Measurements from ENCODE around the gene FAM111A.

Gene FAM111A

GRCh38 chr11:59187587-59187986 lies 44.9 kb downstream of the FAM111A start:
- no peak overlapping the region for H2AFZ ChIP-seq (ENCODE audit: low read length)
- no peak overlapping the region for H3K27ac ChIP-seq (ENCODE audit: low read length)
- TF ChIP-seq EZH2 (optimal IDR thresholded peaks at IDR 0.05; ENCODE audit: low read depth, low read length), result no peak
- TF ChIP-seq EZH2phosphoT487 (IDR thresholded peaks at IDR 0.05; ENCODE audit: low read length), result no peak
- TF ChIP-seq CTCF (IDR thresholded peaks at IDR 0.05; ENCODE audit: low read length), result no peak

DNA sequence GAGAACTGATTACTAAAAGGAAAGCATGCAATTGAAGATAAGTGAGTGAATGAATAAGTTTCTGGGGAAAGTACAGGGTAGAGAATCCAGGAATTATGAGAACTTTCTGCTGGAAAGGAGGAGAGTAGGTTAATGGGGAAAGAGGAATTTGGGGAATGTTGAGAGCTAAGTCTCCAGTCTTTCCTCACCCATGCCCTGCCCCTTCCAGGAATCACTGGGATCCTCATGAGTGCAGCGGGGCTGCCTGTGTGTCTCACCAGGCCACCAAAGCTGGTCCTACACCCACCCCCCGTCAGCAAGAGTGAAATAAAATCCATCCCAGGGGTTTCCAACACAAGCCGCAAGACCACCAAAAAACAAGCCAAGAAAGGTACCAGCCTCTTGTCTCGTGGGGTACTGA lies 46.3 kb downstream of the FAM111A start:
- H3K4me2 ChIP-seq (ENCODE audit: low read depth, low read length), result no peak overlapping the region
- H3K36me3 ChIP-seq (replicated peaks; ENCODE audit: insufficient read depth, low read length), result no peaks in the 10 kb centered on the region
- no peaks in the 10 kb centered on the region for H3F3A ChIP-seq (ENCODE audit: insufficient read depth, low read length)
- H3K79me2 ChIP-seq (ENCODE audit: low read length), result no peaks in the 10 kb centered on the region
- H3K9me2 ChIP-seq (replicated peaks; ENCODE audit: insufficient read depth, low read length), result no peaks in the 10 kb centered on the region
- H3K27me3 ChIP-seq (replicated peaks; ENCODE audit: insufficient read depth, low read length), result no peaks in the 10 kb centered on the region
- H3K9me3 ChIP-seq (replicated peaks; ENCODE audit: insufficient read depth, low read length), result no peaks in the 10 kb centered on the region
- no peak for DNase-seq
- no peak overlapping the region for H3K4me3 ChIP-seq (ENCODE audit: low read length)
- H4K20me1 ChIP-seq (ENCODE audit: insufficient read depth, low read length), result no peaks in the 10 kb centered on the region
- H3K27ac ChIP-seq (ENCODE audit: low read length), result no peak overlapping the region
- H3K4me1 ChIP-seq (ENCODE audit: low read length), result no peaks in the 10 kb centered on the region
- TF ChIP-seq EZH2 (optimal IDR thresholded peaks at IDR 0.05; ENCODE audit: low read depth, low read length) (no peak), CTCF (IDR thresholded peaks at IDR 0.05; ENCODE audit: low read length) (no peak), EZH2phosphoT487 (IDR thresholded peaks at IDR 0.05; ENCODE audit: low read length) (no peak)
- H2AFZ ChIP-seq (ENCODE audit: low read length), result no peak overlapping the region
- no peak overlapping the region for H3K9ac ChIP-seq (ENCODE audit: low read length)

More at GRCh38 chr11:59187587-59187986, 44.9 kb downstream of the FAM111A start:
- no peak overlapping the region for H3K4me3 ChIP-seq (ENCODE audit: low read length)
- no peaks in the 10 kb centered on the region for H3K79me2 ChIP-seq (ENCODE audit: low read length)
- H3K36me3 ChIP-seq (replicated peaks; ENCODE audit: insufficient read depth, low read length), result no peaks in the 10 kb centered on the region
- H3F3A ChIP-seq (ENCODE audit: insufficient read depth, low read length), result no peaks in the 10 kb centered on the region
- no peaks in the 10 kb centered on the region for H4K20me1 ChIP-seq (ENCODE audit: insufficient read depth, low read length)
- DNase-seq, result no peak
- no peaks in the 10 kb centered on the region for H3K4me1 ChIP-seq (ENCODE audit: low read length)
- H3K4me2 ChIP-seq (ENCODE audit: low read depth, low read length), result no peak overlapping the region
- H3K9me3 ChIP-seq (replicated peaks; ENCODE audit: insufficient read depth, low read length), result no peaks in the 10 kb centered on the region
- H3K9me2 ChIP-seq (replicated peaks; ENCODE audit: insufficient read depth, low read length), result no peaks in the 10 kb centered on the region
- H3K9ac ChIP-seq (ENCODE audit: low read length), result no peak overlapping the region
- no peaks in the 10 kb centered on the region for H3K27me3 ChIP-seq (replicated peaks; ENCODE audit: insufficient read depth, low read length)

GRCh38 chr11:59189986-59190385 lies 47.3 kb downstream of the FAM111A start:
- Histone ChIP-seq H3K27me3 (replicated peaks; ENCODE audit: insufficient read depth, low read length) (no peaks in the 10 kb centered on the region), H3K27ac (ENCODE audit: low read length) (no peak overlapping the region), H3K79me2 (ENCODE audit: low read length) (no peaks in the 10 kb centered on the region), H3K9ac (ENCODE audit: low read length) (no peak overlapping the region), H3F3A (ENCODE audit: insufficient read depth, low read length) (no peaks in the 10 kb centered on the region), H3K4me3 (ENCODE audit: low read length) (no peak overlapping the region), H3K4me1 (ENCODE audit: low read length) (no peaks in the 10 kb centered on the region), H3K36me3 (replicated peaks; ENCODE audit: insufficient read depth, low read length) (no peaks in the 10 kb centered on the region), H2AFZ (ENCODE audit: low read length) (no peak overlapping the region), H4K20me1 (ENCODE audit: insufficient read depth, low read length) (no peaks in the 10 kb centered on the region), H3K9me2 (replicated peaks; ENCODE audit: insufficient read depth, low read length) (no peaks in the 10 kb centered on the region), H3K4me2 (ENCODE audit: low read depth, low read length) (no peak overlapping the region), H3K9me3 (replicated peaks; ENCODE audit: insufficient read depth, low read length) (no peaks in the 10 kb centered on the region)
- no peak for DNase-seq
- TF ChIP-seq CTCF (IDR thresholded peaks at IDR 0.05; ENCODE audit: low read length) (no peak), EZH2 (optimal IDR thresholded peaks at IDR 0.05; ENCODE audit: low read depth, low read length) (no peak), EZH2phosphoT487 (IDR thresholded peaks at IDR 0.05; ENCODE audit: low read length) (no peak)
